Caco-2 (cell line): ENCODE measurements around the gene CORO2B. TPM values are rescaled to one million over a fixed set of nuclear protein-coding genes. Genes with fewer than 3 reads are reported as not detected.

Experiments used
- BruUV-seq: library from RNA; stranded (reverse); fragments of 400-500 nt; replicated peaks from 2 replicates; lab custom pipeline; 2021; lab: Mats Ljungman, UMichigan
- CTCF ChIA-PET: fragments of 300-600 bp; sonication (Branson Sonifier 250); formaldehyde crosslinking; loops from one replicate; lab custom pipeline; 2022; ENCODE audit warnings: antibody characterized with exemption; lab: Charles Lee
- POLR2A ChIA-PET: fragments of 300-600 bp; sonication (Branson Sonifier 250); formaldehyde crosslinking; loops from one replicate; lab custom pipeline; 2022; ENCODE audit warnings: antibody characterized with exemption; lab: Charles Lee
- DNase-seq, 2 experiments: peaks; one replicate each; pipeline versions ENCODE4 v3.0.0 to v3.0.0-alpha.2; 2020 to 2022
- H3K27me3 ChIP-seq: replicated peaks from 2 replicates; pipeline ENCODE4 v1.6.0; 2011; ENCODE audit warnings: low read length; ENCODE audit not compliant: control insufficient read depth, insufficient read depth
- H3K36me3 ChIP-seq: 2 replicates; pipeline ENCODE4 v1.5.1; 2011; ENCODE audit warnings: low read length; ENCODE audit not compliant: control insufficient read depth, insufficient read depth
- H3K4me1 ChIP-seq: fragments of 250-450 bp; sonication (Bioruptor Pico); 2 replicates; pipeline ENCODE4 v1.5.1; 2020; ENCODE audit warnings: mild to moderate bottlenecking
- H3K4me3 ChIP-seq: 2 replicates; pipeline ENCODE4 v1.5.1; 2011; ENCODE audit warnings: low read depth, mild to moderate bottlenecking, control low read depth, low read length
- H3K9me3 ChIP-seq: fragments of 250-450 bp; sonication (Bioruptor Pico); 2 replicates; pipeline ENCODE4 v1.5.1; 2020; ENCODE audit warnings: mild to moderate bottlenecking, moderate library complexity
- H3K27ac Mint-ChIP-seq: one replicate; pipeline ENCODE4 v1.8.0; 2022; ENCODE audit warnings: mixed read lengths; ENCODE audit not compliant: unreplicated experiment
- H3K27me3 Mint-ChIP-seq: one replicate; pipeline ENCODE4 v1.8.0; 2022; ENCODE audit warnings: mixed read lengths; ENCODE audit not compliant: insufficient read depth, unreplicated experiment
- H3K36me3 Mint-ChIP-seq: one replicate; pipeline ENCODE4 v1.8.0; 2022; ENCODE audit warnings: mild to moderate bottlenecking, mixed read lengths; ENCODE audit not compliant: insufficient read depth, unreplicated experiment
- H3K4me1 Mint-ChIP-seq: one replicate; pipeline ENCODE4 v1.8.0; 2022; ENCODE audit warnings: low read depth, mixed read lengths; ENCODE audit not compliant: unreplicated experiment
- H3K4me3 Mint-ChIP-seq: one replicate; pipeline ENCODE4 v1.8.0; 2022; ENCODE audit warnings: mild to moderate bottlenecking, moderate library complexity, mixed read lengths; ENCODE audit not compliant: unreplicated experiment
- H3K9me3 Mint-ChIP-seq: one replicate; pipeline ENCODE4 v1.8.0; 2022; ENCODE audit warnings: mixed read lengths; ENCODE audit not compliant: unreplicated experiment
- CTCF ChIP-seq, 2 experiments: fragments of 200-600 bp in 1 of 2; IDR thresholded peaks; 1 replicate in 1 of 2; 2 replicates in 1 of 2; pipeline versions ENCODE4 v1.5.1 to v1.8.0; 2011 to 2022; ENCODE audit warnings: antibody characterized with exemption in 1 of 2, control low read depth in 1 of 2, inconsistent platforms in 1 of 2, low read depth in 1 of 2, low read length in 1 of 2, mild to moderate bottlenecking in 1 of 2, moderate library complexity in 1 of 2; ENCODE audit not compliant: insufficient read depth in 1 of 2, severe bottlenecking in 1 of 2, unreplicated experiment in 1 of 2
- intact Hi-C: fragments of 100-400 bp; cut with micrococcal nuclease; formaldehyde crosslinking; loops from one replicate; pipeline ENCODE4 v1.10.0; 2022; ENCODE audit not compliant: unreplicated experiment
- total RNA-seq: library from RNA; stranded (reverse); gene quantifications from 2 replicates; pipeline ENCODE4 v1.2.3, GENCODE V29; 2022

CORO2B gene
- total RNA-seq, 1 experiment from 2014 or later, result 0.25 TPM

- Mint-ChIP-seq H3K27me3 (peaks cover 7% of the 10 kb centered on the region), H3K9me3 (no peaks in the 10 kb centered on the region), H3K27ac (no peak overlapping the region), H3K4me1 (no peaks in the 10 kb centered on the region), H3K4me3 (no peak overlapping the region), H3K36me3 (peaks cover 6% of the 10 kb centered on the region)
- Histone ChIP-seq H3K4me1 (no peaks in the 10 kb centered on the region), H3K36me3 (no peaks in the 10 kb centered on the region), H3K27me3 (no peaks in the 10 kb centered on the region), H3K9me3 (no peaks in the 10 kb centered on the region), H3K4me3 (no peak overlapping the region)
- no TSS peak for BruUV-seq
- ChIA-PET CTCF (no interaction called here), POLR2A (no interaction called here)
- TF ChIP-seq CTCF (IDR thresholded peaks at IDR 0.05; ENCODE audit: insufficient read depth in 1 of 2, low read depth in 1 of 2, low read length in 1 of 2, severe bottlenecking in 1 of 2, unreplicated experiment in 1 of 2), result no peak
- intact Hi-C loops, result no loop called here
- DNase-seq, result no peak
Measured at GRCh38 chr15:68721886-68722285, 143.1 kb downstream of the CORO2B start.

- Mint-ChIP-seq H3K9me3 (no peaks in the 10 kb centered on the region), H3K36me3 (no peaks in the 10 kb centered on the region), H3K4me3 (no peak overlapping the region), H3K27me3 (peaks cover 4% of the 10 kb centered on the region), H3K4me1 (no peaks in the 10 kb centered on the region), H3K27ac (no peak overlapping the region)
- Histone ChIP-seq H3K4me3 (no peak overlapping the region), H3K9me3 (no peaks in the 10 kb centered on the region), H3K36me3 (no peaks in the 10 kb centered on the region), H3K27me3 (no peaks in the 10 kb centered on the region), H3K4me1 (no peaks in the 10 kb centered on the region)
- ChIA-PET POLR2A (no interaction called here), CTCF (interaction anchor here (0.6 to 1.2 kb wide), 2 partner anchors 10 to 150 kb away, joined by 3 to 8 read pairs; no protein-coding TSS in a partner anchor)
- intact Hi-C loops, result no loop called here
- no TSS peak for BruUV-seq
- no peak for DNase-seq
- no peak for TF ChIP-seq CTCF (IDR thresholded peaks at IDR 0.05; ENCODE audit: insufficient read depth in 1 of 2, low read depth in 1 of 2, low read length in 1 of 2, severe bottlenecking in 1 of 2, unreplicated experiment in 1 of 2)
Measured at GRCh38 chr15:68725736-68726135, 146.9 kb downstream of the CORO2B start.

GRCh38 chr15:68726246-68726645 is 147.5 kb downstream of the CORO2B start:
- Histone ChIP-seq H3K36me3 (no peaks in the 10 kb centered on the region), H3K27me3 (no peaks in the 10 kb centered on the region), H3K4me3 (no peak overlapping the region), H3K4me1 (no peaks in the 10 kb centered on the region), H3K9me3 (no peaks in the 10 kb centered on the region)
- no peak for DNase-seq
- H3K4me3 Mint-ChIP-seq, result no peak overlapping the region
- ChIA-PET POLR2A (no interaction called here), CTCF (interaction anchor here (0.6 to 1.2 kb wide), 2 partner anchors 9 to 149 kb away, joined by 3 to 8 read pairs; no protein-coding TSS in a partner anchor)
- no TSS peak for BruUV-seq
- H3K9me3 Mint-ChIP-seq, result no peaks in the 10 kb centered on the region
- peaks cover 4% of the 10 kb centered on the region for H3K27me3 Mint-ChIP-seq
- TF ChIP-seq CTCF (IDR thresholded peaks at IDR 0.05; ENCODE audit: insufficient read depth in 1 of 2, low read depth in 1 of 2, low read length in 1 of 2, severe bottlenecking in 1 of 2, unreplicated experiment in 1 of 2), result no peak
- no peaks in the 10 kb centered on the region for H3K36me3 Mint-ChIP-seq
- H3K27ac Mint-ChIP-seq, result no peak overlapping the region
- H3K4me1 Mint-ChIP-seq, result peaks cover 5% of the 10 kb centered on the region
- intact Hi-C loops, result no loop called here
